Smooth muscle cell (in vitro differentiated cells): ENCODE data around the gene CCDC9B. TPM values are rescaled to one million over a fixed set of nuclear protein-coding genes. Genes with fewer than 3 reads are reported as not detected.

Experiments
- DNase-seq: peaks from one replicate; lab custom pipeline; 2025; ENCODE audit not compliant: unreplicated experiment; lab: John Stamatoyannopoulos, UW
- H2AFZ ChIP-seq: fragments of 200-600 bp; sonication (generic); 2 replicates; pipeline ENCODE4 v1.6.0; 2016; ENCODE audit warnings: antibody characterized with exemption, low read depth, mild to moderate bottlenecking
- H3F3A ChIP-seq: fragments of 200-600 bp; sonication (generic); 2 replicates; pipeline ENCODE4 v1.6.0; 2017; ENCODE audit warnings: antibody characterized with exemption, low read depth
- H3K27ac ChIP-seq: fragments of 200-600 bp; sonication (generic); 2 replicates; pipeline ENCODE4 v1.5.1; 2016; ENCODE audit warnings: low read depth, mild to moderate bottlenecking
- H3K27me3 ChIP-seq: fragments of 200-600 bp; sonication (generic); 2 replicates; pipeline ENCODE4 v1.6.1; 2016; ENCODE audit warnings: low read depth, mild to moderate bottlenecking
- H3K36me3 ChIP-seq: fragments of 200-600 bp; sonication (generic); 2 replicates; pipeline ENCODE4 v1.5.1; 2016; ENCODE audit warnings: low read depth
- H3K4me1 ChIP-seq: fragments of 200-600 bp; sonication (generic); 2 replicates; pipeline ENCODE4 v1.5.1; 2016; ENCODE audit warnings: low read depth
- H3K4me2 ChIP-seq: fragments of 200-600 bp; sonication (generic); 2 replicates; pipeline ENCODE4 v1.6.0; 2016; ENCODE audit warnings: mild to moderate bottlenecking
- H3K4me3 ChIP-seq: fragments of 200-600 bp; sonication (generic); 2 replicates; pipeline ENCODE4 v1.5.1; 2016; ENCODE audit warnings: mild to moderate bottlenecking
- H3K79me2 ChIP-seq: fragments of 200-600 bp; sonication (generic); 2 replicates; pipeline ENCODE4 v1.6.0; 2016; ENCODE audit warnings: low read depth, mild to moderate bottlenecking
- H3K9ac ChIP-seq: fragments of 200-600 bp; sonication (generic); 2 replicates; pipeline ENCODE4 v1.6.0; 2016; ENCODE audit warnings: low read depth
- H3K9me3 ChIP-seq: fragments of 200-600 bp; sonication (generic); replicated peaks from 2 replicates; pipeline ENCODE4 v1.5.1; 2016; ENCODE audit warnings: low read depth
- H4K20me1 ChIP-seq: fragments of 200-600 bp; sonication (generic); 2 replicates; pipeline ENCODE4 v1.6.0; 2016; ENCODE audit warnings: low read depth
- CTCF ChIP-seq: fragments of 200-600 bp; sonication (generic); IDR thresholded peaks from 2 replicates; pipeline ENCODE4 v1.5.1; 2017; ENCODE audit warnings: borderline replicate concordance, mild to moderate bottlenecking, antibody characterized with exemption; ENCODE audit not compliant: insufficient read depth, poor library complexity, severe bottlenecking
- WGBS: methylation state at CpG from one replicate; pipeline ENCODE4 v1.1.7; 2016; ENCODE audit warnings: low lambda C conversion rate; 5-methylcytosine and 5-hydroxymethylcytosine counted together
- polyA plus RNA-seq: library from polyadenylated mRNA; unstranded; fragments of >200 nt; fragmentation: Nextera tagmentation; extraction: Ambion mirVana; gene quantifications from 2 replicates; pipeline ENCODE4 v1.2.1, GENCODE V29; 2016
- total RNA-seq: library from RNA; depleted of rRNA; stranded (reverse); fragments of >200 nt; gene quantifications from 2 replicates; pipeline ENCODE4 v1.2.3, GENCODE V29; 2014

CCDC9B gene
- total and polyA plus RNA-seq, 2 experiments from 2014 or later = 0.97 to 3.8 TPM

DNA sequence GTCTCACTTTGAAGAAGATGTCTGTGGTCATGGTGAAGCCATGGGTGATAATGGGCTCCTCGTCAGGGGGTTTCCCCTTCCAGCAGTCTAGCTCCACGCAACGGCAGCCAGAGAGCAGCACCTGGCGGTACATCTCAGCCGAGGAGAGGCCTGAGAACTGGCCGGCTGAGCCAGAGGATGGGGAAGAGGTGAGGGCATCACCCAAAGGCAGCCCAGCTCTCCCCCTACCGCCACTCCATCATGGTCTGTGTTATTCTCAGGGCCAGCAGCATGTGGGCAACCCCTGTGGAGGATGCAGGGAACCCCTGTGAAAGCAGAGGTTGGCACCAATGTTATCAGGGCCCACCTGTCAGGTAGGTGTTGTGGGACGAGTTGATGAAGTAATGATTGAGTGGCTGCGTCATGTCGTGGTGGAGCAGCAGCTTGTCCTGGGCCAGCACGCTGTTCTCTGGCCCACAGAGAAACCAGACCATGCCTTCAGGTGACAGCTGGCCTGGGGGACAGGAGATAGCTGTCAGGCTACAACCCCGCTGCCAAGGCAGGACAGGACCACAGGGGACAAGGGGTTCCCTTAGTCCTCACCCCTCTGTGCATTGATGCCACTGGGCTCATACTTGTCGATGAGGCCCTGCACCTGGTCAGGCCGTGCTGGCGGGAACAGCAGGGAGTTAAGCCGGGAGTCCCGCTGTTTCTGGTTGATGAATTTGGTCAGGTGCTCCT is 42.4 kb downstream of the CCDC9B start:
- DNase-seq = no peak
- H4K20me1 ChIP-seq = no peaks in the 10 kb centered on the region
- H3K4me3 ChIP-seq = no peak overlapping the region
- TF ChIP-seq CTCF = no peak
- peaks cover 7% of the 10 kb centered on the region for H3K27me3 ChIP-seq
- no peak overlapping the region for H3K9ac ChIP-seq
- H3K9me3 ChIP-seq = no peaks in the 10 kb centered on the region
- no peaks in the 10 kb centered on the region for H3K79me2 ChIP-seq
- no peak overlapping the region for H2AFZ ChIP-seq
- H3F3A ChIP-seq = no peaks in the 10 kb centered on the region
- WGBS = 96% methylated on average over 17 of the region's 17 CpGs
- H3K4me2 ChIP-seq = no peak overlapping the region
- H3K27ac ChIP-seq = no peak overlapping the region
- no peaks in the 10 kb centered on the region for H3K36me3 ChIP-seq
- peaks cover 13% of the 10 kb centered on the region for H3K4me1 ChIP-seq

GRCh38 chr15:40297356-40297755 is 43.4 kb downstream of the CCDC9B start:
- no peak overlapping the region for H3K4me2 ChIP-seq
- no peaks in the 10 kb centered on the region for H3K9me3 ChIP-seq
- H3F3A ChIP-seq = no peaks in the 10 kb centered on the region
- no peak for TF ChIP-seq CTCF
- H3K4me3 ChIP-seq = no peak overlapping the region
- H3K36me3 ChIP-seq = no peaks in the 10 kb centered on the region
- H2AFZ ChIP-seq = no peak overlapping the region
- no peaks in the 10 kb centered on the region for H3K79me2 ChIP-seq
- H3K27ac ChIP-seq = no peak overlapping the region
- DNase-seq = no peak
- H4K20me1 ChIP-seq = no peaks in the 10 kb centered on the region
- peaks cover 13% of the 10 kb centered on the region for H3K4me1 ChIP-seq
- no peak overlapping the region for H3K9ac ChIP-seq
- H3K27me3 ChIP-seq = peaks cover 15% of the 10 kb centered on the region
- WGBS = 97% methylated on average over 10 of the region's 10 CpGs

GRCh38 chr15:40296561-40297230 is 44.0 kb downstream of the CCDC9B start:
- DNase-seq = no peak
- Histone ChIP-seq H3K9ac (no peak overlapping the region), H3K79me2 (no peaks in the 10 kb centered on the region), H3K9me3 (no peaks in the 10 kb centered on the region), H3K4me1 (peaks cover 10% of the 10 kb centered on the region), H3K4me2 (no peak overlapping the region), H3F3A (no peaks in the 10 kb centered on the region), H3K27ac (no peak overlapping the region), H3K27me3 (peaks cover 22% of the 10 kb centered on the region), H3K4me3 (no peak overlapping the region), H3K36me3 (no peaks in the 10 kb centered on the region), H4K20me1 (no peaks in the 10 kb centered on the region), H2AFZ (no peak overlapping the region)
- TF ChIP-seq CTCF = no peak
- 72% methylated on average over 5 of the region's 5 CpGs for WGBS
